HUDEP-2 (cell line): ENCODE data around the gene ARHGEF38.
"Not testable (repeated sequence)": the region's sequence is repeated elsewhere in the genome, so short reads cannot be mapped to it uniquely, and the experiment has no call there.

ENCODE experiments used
- DNase-seq, 76 experiments: peaks; one replicate each; lab custom pipeline; 2025; ENCODE audit not compliant: unreplicated experiment in 76 of 76; lab: John Stamatoyannopoulos, UW

The ARHGEF38 gene

DNA sequence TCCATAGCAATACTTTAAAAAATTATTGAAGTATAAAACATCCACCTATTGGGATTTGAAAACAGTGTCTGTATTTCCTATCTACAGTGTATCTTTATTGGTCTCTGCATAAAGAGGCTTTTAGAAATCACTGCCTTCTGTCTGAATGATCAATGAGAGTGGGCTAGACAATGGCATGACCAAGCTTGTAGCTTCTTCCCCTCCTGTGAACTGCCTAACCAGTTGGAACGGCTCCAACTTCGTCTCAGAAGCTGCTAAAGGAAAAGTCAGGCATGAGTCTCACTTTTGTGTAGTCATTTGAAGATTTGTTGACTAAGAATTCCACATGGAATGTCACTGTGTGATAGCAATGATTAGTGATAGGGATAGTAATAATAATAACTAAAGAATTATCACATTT, 91.8 kb downstream of the ARHGEF38 start:
- DNase-seq: peak in 1 of 76 experiments; percentile 0

DNA sequence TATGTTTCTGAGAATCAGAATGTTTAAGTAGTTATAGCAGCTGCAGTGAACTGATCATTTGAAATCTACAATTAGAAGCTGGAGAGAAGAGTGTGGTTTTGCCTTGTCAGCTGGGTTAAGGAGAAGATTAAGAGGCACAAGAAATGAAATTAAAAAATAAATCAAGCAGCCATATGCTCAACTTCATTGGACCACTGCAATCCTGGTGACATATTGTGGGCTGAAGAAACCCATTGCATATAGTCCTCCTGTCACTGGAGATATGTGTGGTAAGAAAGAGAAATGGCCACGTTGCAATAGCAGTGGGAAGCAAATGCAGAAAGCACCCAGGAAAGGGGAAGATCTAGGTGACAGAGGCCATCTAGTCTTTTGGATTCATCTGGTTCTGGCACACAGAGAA, 93.0 kb downstream of the ARHGEF38 start:
- DNase-seq: no peak

DNA sequence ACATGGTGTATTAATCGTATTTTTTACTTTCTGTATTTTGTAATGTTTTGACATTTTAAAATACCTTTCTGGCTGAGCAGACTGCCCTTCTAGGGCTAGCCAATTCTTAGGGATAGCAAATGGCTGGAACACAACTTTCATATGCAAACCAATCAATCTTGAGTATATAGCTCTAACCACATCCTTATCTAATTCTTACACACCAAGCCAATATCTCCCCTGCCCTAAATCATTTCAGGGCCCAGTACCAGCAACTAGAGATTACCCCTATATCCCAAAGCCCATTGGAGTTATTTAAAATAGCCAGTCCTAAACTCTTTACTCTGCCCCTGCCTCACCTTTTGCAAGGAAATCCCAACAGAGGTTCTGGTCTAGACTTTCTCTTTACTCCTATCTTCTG, 97.8 kb downstream of the ARHGEF38 start:
- peak in 10 of 76 experiments; percentile 2 to 50 (median 12) for DNase-seq

DNA sequence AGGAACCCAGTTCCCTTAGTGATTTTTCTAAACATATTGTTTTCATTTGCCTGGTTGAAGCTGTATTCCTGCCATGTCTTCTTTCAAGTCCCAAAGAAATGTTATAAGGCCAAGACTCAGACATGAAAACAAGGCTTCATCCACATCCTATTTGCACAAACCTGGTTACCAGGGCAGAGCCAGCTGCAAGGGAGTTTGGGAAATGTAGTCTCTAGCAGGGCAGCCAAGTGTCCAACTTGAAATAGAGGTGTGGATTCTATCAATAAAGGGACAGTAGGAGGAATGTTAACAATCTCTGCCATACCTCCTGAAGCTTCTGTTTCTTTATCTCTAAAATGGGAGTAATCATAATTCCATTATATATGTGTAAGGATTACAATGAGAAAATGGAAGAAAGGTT, 99.5 kb downstream of the ARHGEF38 start:
- DNase-seq: no peak

DNA sequence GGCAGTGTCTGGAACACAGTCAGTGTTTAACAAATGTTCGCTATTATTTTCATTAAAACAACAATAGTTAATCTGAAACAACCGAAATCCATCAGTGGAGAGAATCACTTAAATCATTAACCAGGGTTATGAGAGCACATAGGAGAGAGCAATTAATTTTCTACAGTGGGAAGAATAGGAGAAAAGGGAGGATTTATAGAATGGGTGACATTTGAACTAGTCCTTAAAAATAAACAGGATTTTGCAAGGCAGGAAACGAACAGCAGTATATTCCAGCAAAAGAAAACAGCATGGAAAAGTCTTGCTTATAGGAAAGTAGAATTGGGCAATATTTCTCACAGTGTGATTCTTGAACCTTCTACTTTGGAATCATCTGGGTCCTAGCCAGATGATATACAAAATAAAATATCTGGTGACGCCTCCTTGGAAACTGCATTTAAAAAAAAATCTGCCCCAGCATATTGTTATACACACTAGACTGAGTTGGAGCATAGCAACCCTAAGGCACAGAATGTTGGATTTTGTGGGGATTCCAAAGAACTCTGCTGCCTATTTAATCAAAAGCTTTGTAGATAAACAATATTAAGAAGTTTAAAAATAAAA, 100.0 kb downstream of the ARHGEF38 start:
- DNase-seq: no peak

DNA sequence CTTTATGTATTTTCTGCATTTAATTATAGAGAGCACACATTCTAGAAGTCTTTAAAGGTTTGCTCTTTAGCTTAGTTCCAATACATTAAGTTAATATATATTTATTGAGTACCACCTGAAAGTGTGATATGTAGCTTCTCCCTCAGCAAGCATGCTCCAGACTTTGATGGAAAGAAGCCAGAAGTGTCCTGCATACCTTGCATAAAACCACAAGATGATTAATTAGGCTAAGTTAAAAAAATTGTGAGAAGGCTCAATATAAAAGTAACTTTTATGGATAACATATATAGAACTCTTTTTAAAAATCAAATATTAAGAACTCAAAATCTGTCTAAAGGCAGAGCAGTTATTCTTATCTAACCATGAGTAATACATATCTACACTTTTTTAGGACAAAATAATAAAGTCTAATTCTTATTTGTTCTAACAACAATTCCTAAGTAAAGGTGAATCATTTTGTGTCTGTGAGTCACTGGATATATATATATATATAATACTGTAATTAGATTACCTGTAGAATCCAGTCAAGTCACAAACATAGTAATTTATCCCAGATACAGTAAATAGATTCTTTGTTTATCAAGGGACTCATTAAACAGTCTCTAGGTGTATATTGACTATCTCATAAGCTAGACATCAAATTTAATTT, 104.8 kb downstream of the ARHGEF38 start:
- no peak for DNase-seq

DNA sequence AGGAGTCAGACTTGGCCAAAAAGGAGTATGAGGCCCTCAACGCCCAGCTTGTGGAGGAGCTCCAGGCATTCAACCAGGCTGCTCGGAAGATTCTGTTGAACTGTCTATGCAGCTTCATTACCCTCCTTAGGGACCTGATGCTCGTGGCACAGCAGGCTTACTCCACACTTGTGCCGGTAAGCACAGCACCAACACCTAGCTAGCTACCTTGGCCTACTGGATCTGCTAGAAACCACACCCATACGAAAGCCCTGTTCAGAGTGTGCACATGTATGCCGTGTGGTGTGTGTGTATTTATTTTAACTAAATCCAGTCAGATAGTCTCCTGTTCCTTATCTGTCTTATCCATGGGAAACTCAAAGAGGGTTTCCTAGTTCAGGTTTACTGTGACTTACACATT, 106.8 kb downstream of the ARHGEF38 start:
- DNase-seq: no peak

DNA sequence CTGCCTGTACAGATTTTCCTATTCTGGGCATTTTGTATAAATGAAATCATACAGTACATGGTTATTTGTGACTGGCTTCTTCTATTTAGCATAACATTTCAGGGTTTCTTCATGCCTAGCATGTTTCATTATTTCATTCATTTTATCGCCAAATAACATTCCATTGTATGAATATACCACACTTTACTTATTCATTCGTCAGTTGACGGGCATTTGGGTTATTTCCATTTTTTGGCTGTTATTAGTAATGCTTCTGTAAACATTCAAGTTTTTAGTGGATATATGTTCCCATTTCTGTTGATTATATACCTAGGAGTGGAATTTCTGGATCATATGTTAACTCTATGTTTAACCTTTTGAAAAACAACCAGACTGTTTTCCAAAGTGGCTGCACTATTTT, 108.6 kb downstream of the ARHGEF38 start:
- no peak for DNase-seq

DNA sequence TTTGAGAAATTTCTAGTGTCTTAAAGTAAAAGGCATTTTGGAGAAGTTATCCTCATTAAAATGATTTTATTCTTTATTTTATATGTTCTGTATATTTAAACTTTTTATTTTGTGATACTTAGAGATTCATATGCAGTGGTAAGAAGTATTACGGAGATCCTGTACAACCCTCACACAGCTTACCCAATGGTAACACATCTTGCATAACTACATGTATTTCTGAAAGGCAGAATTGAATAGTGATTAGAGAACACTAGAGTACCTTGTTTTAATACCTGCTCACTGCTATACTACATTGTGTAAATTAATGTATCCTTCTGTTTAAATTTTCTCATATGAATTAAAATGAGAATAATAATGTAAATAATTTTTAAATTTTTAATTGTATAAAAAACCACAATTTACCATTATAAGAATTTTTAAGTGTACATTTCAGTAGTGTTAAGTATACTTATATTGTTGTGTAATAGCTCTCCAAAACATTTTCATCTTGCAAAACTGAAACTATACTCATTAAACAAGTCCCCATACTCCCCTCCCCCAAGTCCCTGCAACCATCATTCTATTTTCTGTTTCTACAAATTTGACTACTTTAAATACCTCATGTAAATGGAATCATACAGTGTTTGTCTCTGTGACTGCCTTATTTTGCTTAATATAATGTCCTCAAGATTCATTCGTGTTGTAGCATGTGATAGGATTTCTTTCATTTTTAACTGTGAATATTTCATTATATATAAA, 110.7 kb downstream of the ARHGEF38 start:
- DNase-seq: no peak

DNA sequence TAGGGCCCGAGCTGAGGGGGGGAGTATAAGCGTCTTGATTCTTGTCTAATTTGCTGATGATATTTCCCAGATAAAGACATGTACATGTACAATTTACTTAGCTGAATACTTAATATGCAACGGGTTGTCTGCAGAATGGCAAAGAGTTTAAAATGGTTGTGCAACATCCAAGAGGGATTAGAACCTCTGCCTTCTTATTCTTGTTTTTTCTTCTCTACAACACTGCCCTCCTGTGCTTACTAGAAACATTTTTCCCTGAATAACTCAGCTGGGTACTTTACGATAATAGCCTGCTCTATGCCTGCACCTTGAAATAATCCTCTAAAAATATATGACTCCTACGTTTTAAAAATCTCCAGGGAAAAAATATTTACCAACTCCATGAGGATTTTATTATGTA, 114.3 kb downstream of the ARHGEF38 start:
- peak in 8 of 76 experiments; percentile 3 to 42 (median 10) for DNase-seq

DNA sequence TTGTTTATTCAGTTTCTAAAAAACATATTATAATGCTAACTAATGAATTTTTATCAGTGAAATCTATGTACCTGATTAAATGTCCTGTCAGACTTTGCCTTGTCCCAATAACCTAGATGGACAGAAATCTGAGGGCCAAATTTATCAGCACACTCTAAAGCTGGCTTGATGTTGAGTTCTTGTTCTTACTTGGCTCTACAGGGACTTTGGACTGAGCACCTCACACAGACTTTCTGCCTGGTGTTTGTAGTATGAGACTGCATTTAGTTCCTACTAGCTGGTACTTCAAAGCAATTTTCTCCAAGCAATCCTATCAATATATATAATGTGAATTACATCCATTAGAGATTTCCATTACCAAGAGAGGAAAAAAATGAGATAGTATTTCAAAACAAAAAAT, 118.3 kb downstream of the ARHGEF38 start:
- no peak for DNase-seq

DNA sequence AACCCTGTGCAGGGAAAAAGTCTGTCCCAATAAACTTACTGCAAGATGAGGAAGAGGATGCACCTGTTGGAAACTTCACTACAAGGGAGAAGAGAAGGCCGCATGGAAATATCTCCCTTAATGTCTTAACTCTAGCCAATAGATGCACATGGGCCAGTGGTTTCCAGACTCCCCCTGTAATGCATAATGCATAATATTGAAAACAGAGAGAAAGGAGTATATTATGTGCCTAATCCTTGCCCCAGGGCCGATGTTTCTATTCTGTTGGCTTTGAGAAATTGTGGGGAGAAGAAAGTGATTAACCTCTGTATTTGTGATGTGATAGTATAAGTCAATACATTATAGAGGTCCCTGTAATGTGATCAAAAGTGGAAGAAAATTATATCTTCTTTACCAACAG, 118.9 kb downstream of the ARHGEF38 start:
- no peak for DNase-seq

DNA sequence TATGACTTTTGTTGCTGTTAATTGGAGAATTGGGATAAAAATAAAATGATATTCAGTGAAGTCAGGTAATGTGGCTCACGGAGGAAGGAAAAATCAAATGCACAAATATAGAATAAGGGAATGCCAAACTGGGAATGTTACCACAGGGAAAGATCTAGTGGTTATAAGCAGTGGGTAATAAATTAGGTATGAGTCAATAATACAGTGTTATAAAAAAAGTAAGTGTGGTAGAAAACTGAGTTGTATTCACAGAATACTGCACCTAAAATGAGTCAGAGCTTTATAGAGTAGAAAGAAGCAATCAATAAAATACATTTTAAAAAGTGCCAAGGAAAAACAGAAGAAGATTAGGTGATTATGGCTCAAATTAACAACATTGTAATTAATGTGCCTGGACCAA, 121.6 kb downstream of the ARHGEF38 start:
- no peak for DNase-seq

DNA sequence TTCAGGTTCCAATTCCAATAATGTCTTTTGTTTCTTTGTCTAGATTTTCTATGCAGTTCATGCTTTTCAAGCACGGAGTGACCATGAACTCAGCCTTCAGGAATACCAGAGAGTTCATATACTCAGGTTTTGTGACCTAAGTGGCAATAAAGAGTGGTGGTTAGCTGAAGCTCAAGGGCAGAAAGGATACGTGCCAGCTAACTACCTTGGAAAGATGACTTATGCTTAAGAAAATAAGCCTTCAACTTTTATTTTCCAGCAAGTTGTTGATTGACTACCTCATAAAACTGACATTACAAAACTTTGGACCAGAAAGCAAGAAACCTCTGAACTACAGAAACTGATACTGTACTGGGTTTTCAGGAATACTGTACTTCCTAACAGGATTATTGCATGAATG, 125.3 kb downstream of the ARHGEF38 start:
- no peak for DNase-seq

DNA sequence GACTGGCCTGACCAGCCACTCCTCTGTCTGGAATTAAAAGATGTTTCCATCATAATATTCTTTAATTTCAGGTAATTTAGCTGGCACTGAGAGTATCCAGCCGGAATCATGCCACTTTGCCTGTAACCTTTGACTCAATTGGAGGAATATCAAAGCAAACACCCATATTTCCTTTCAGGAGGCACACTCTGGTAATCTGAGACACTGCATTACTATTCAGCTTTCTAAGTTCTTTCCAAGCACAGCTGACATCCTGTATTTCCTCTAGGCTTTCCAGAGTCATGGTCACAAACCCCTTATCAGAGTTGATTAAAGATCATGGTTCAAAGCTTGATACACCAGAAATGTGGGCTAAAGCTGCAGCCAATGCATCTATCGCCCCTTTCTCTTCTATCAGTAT, 126.8 kb downstream of the ARHGEF38 start:
- no peak for DNase-seq

DNA sequence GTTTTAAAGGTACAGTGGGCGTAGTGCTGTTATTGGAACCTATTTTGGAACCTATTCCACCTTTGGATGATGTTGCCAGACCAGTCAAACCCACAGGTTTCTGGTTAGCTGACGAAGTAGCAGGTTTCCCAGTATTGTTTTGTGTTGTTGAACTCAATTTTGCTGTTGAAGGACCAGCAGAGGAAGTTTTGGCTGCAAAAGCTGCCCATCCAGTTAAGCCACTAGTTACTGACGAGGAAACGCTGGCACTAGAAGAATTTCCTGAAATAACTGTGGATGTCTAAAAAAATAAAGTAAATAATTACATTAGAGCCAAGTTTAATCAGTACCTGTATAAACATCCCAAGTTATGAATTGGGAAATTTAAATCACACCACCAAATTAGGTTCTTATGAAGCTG, 130.6 kb downstream of the ARHGEF38 start:
- DNase-seq: no peak

DNA sequence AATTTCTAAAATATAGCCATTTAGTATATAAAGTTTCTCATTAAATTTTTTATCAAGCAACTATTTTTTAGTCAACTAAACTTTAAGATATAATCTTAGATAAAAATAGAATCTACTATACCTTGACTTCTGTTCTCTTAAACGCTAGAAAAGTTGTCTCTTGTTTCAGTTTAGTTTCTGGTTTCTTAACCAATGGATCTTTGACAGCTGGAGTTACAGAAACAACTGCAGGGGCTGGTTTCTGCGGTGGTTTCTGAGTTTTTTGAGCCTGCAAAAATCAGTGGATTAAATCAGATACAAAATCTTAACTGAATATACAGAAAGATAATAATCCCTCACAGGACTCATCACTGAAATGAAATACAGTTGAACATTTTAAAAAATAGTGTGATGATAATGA, 134.2 kb downstream of the ARHGEF38 start:
- DNase-seq: no peak

DNA sequence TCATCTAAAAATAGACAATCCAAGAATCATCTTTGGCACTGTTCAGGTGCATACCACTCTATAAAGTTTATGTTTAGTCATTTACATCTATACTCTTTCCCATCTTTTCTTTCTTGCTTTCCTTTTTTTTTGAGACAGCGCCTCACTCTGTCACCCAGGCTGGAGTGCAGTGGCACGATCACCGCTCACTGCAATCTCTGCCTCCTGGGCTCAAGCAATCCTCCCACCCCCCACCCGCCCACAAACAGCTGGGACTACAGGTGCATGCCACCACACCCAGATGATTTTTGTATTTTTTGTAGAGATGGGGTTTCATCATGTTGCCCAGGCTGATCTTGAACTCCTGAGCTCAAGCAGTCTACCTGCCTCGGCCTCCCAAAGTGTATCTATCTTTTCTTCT, 142.4 kb downstream of the ARHGEF38 start:
- not testable (repeated sequence) for DNase-seq

DNA sequence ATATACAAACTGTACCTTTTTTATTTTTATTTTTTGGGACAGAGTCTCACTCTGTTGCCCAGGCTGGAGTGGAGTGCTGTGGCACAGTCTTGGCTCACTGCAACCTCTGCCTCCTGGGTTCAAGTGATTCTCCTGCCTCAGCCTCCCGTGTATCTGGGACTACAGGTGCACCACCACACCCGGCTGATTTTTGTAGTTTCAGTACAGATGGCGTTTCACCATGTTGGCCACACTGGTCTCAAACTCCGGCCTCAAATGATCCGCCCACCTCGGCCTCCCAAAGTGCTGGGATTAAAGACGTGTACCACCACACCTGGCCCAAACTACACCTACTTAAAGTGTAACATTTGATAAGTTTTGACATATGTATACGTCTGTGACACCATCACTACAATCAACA, 143.4 kb downstream of the ARHGEF38 start:
- not testable (repeated sequence) for DNase-seq

DNA sequence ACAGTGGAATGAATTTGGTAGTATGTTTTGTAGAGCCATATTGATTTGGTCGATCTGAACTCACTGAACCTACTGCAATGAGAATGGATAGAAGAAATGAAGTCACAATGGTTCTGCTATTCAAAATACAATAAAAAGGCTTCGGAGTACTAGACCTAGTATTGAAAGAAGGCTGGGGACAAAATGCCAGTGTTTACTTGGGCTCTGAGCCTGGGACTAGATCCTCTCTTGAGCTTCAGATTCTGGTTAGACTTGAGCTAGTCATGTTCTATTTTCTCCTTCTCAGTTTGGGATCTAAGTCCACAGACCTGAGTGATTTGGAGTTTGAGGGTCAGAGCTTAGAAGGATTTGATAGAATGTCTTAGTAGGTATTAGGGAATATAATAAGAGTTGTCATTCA, 146.2 kb downstream of the ARHGEF38 start:
- DNase-seq: no peak

DNA sequence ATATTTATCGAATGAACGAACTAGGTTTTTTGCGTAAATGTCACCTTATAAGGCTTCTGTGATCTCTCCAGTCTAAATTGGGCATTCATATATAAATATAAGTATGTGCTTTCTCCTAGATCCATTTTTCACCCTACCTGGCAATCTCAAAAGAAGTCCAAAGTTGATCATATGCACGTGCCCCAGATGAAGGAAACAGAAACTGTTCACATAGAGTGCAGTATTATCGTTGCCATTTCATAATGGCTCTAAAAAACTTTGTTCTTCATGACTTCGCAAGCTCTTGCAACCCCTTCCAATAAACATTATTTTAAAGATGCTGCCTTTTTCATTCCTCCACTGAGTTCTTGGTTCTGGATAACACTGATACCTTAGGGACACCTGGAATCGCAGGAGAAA, 155.4 kb downstream of the ARHGEF38 start:
- DNase-seq: peak in 2 of 76 experiments; percentile 16 to 32
